Neural crest cell (in vitro differentiated cells): ENCODE data around the gene JPH3. TPM values are rescaled to one million over a fixed set of nuclear protein-coding genes. Genes with fewer than 3 reads are reported as not detected.

Source experiments
- DNase-seq: peaks from one replicate; pipeline ENCODE4 v3.0.0; 2021; ENCODE audit warnings: low read depth, mixed read lengths, low spot score
- H3K27ac Mint-ChIP-seq: one replicate; pipeline ENCODE4 v1.8.0; 2021; ENCODE audit warnings: mild to moderate bottlenecking, mixed read lengths; ENCODE audit not compliant: unreplicated experiment
- H3K27me3 Mint-ChIP-seq: 2 replicates; pipeline ENCODE4 v1.8.0; 2021; ENCODE audit warnings: low read depth, mild to moderate bottlenecking, mixed read lengths
- H3K36me3 Mint-ChIP-seq: 2 replicates; pipeline ENCODE4 v1.8.0; 2021; ENCODE audit warnings: low read depth, mild to moderate bottlenecking, mixed read lengths
- H3K4me1 Mint-ChIP-seq: 2 replicates; pipeline ENCODE4 v1.8.0; 2021; ENCODE audit warnings: mixed read lengths
- H3K4me3 Mint-ChIP-seq: one replicate; pipeline ENCODE4 v1.8.0; 2021; ENCODE audit warnings: mild to moderate bottlenecking, mixed read lengths
- H3K9me3 Mint-ChIP-seq: 2 replicates; pipeline ENCODE4 v1.8.0; 2021; ENCODE audit warnings: mixed read lengths
- CTCF ChIP-seq: fragments of 200-600 bp; sonication (generic); conservative IDR thresholded peaks from 2 replicates; pipeline ENCODE4 v1.5.0; 2021; ENCODE audit warnings: antibody characterized with exemption, mild to moderate bottlenecking
- total RNA-seq: library from RNA; stranded (reverse); gene quantifications from 2 replicates; pipeline ENCODE4 v1.2.1, GENCODE V29; 2021

The JPH3 gene
- total RNA-seq, 1 donor from 2014 or later = 9.1 TPM

- H3K36me3 Mint-ChIP-seq = no peaks in the 10 kb centered on the region
Measured at GRCh38 chr16:87687126-87687910, 85.0 kb downstream of the JPH3 start.

GRCh38 chr16:87687998-87688529 is 85.8 kb downstream of the JPH3 start:
- Mint-ChIP-seq H3K4me1 (no peaks in the 10 kb centered on the region), H3K27ac (no peak overlapping the region), H3K9me3 (no peaks in the 10 kb centered on the region), H3K36me3 (no peaks in the 10 kb centered on the region), H3K4me3 (no peak overlapping the region), H3K27me3 (no peaks in the 10 kb centered on the region)
- no peak for DNase-seq
- no peak for TF ChIP-seq CTCF

More at GRCh38 chr16:87687126-87687910, 85.0 kb downstream of the JPH3 start:
- no peak overlapping the region for H3K27ac Mint-ChIP-seq
- H3K4me1 Mint-ChIP-seq = no peaks in the 10 kb centered on the region
- H3K4me3 Mint-ChIP-seq = no peak overlapping the region
- no peak for DNase-seq
- TF ChIP-seq CTCF = no peak
- no peaks in the 10 kb centered on the region for H3K9me3 Mint-ChIP-seq
- H3K27me3 Mint-ChIP-seq = no peaks in the 10 kb centered on the region

- H3K27ac Mint-ChIP-seq = no peak overlapping the region
- no peaks in the 10 kb centered on the region for H3K36me3 Mint-ChIP-seq
- DNase-seq = no peak
- H3K4me3 Mint-ChIP-seq = no peak overlapping the region
- no peaks in the 10 kb centered on the region for H3K9me3 Mint-ChIP-seq
- no peaks in the 10 kb centered on the region for H3K27me3 Mint-ChIP-seq
- no peaks in the 10 kb centered on the region for H3K4me1 Mint-ChIP-seq
- no peak for TF ChIP-seq CTCF
Measured at GRCh38 chr16:87688876-87689815, 86.8 kb downstream of the JPH3 start.

GRCh38 chr16:87689956-87690465 is 87.7 kb downstream of the JPH3 start:
- no peak for DNase-seq
- Mint-ChIP-seq H3K36me3 (no peaks in the 10 kb centered on the region), H3K4me1 (no peaks in the 10 kb centered on the region), H3K27ac (no peak overlapping the region), H3K4me3 (no peak overlapping the region), H3K9me3 (no peaks in the 10 kb centered on the region), H3K27me3 (no peaks in the 10 kb centered on the region)
- no peak for TF ChIP-seq CTCF

- H3K9me3 Mint-ChIP-seq = no peaks in the 10 kb centered on the region
- H3K4me1 Mint-ChIP-seq = no peaks in the 10 kb centered on the region
- H3K36me3 Mint-ChIP-seq = no peaks in the 10 kb centered on the region
- H3K4me3 Mint-ChIP-seq = no peak overlapping the region
- H3K27ac Mint-ChIP-seq = peak overlapping the region; percentile 62
- no peak for TF ChIP-seq CTCF
- no peak for DNase-seq
- H3K27me3 Mint-ChIP-seq = no peaks in the 10 kb centered on the region
Measured at GRCh38 chr16:87690911-87691685, 88.8 kb downstream of the JPH3 start.
